ENCODE results near the gene DYNC1I2. TPM values are rescaled to one million over a fixed set of nuclear protein-coding genes. Genes with fewer than 3 reads are reported as not detected.
"Not testable (repeated sequence)": the region's sequence is repeated elsewhere in the genome, so short reads cannot be mapped to it uniquely, and the experiment has no call there.

The DYNC1I2 gene
- total RNA-seq, 1 donor: 135 TPM

- no peak for TF ChIP-seq CTCF (IDR thresholded peaks at IDR 0.05; ENCODE audit: insufficient read depth, low read depth, low read length)
- no peak overlapping the region for H3K4me3 ChIP-seq (ENCODE audit: low read depth, low read length)
These were observed 58.5 kb downstream of the DYNC1I2 start for GRCh38 chr2:171745806-171746205.

GRCh38 chr2:171747371-171747770 is 60.1 kb downstream of the DYNC1I2 start:
- no peak for TF ChIP-seq CTCF (IDR thresholded peaks at IDR 0.05; ENCODE audit: insufficient read depth, low read depth, low read length)
- no peak for DNase-seq (ENCODE audit: low read depth)
- H3K4me3 ChIP-seq (ENCODE audit: low read depth, low read length): no peak overlapping the region

More at GRCh38 chr2:171745806-171746205, 58.5 kb downstream of the DYNC1I2 start:
- peak; percentile 64 for DNase-seq (ENCODE audit: low read depth)

- TF ChIP-seq CTCF (IDR thresholded peaks at IDR 0.05; ENCODE audit: insufficient read depth, low read depth, low read length): no peak
- no peak overlapping the region for H3K4me3 ChIP-seq (ENCODE audit: low read depth, low read length)
- DNase-seq (ENCODE audit: low read depth): peak; percentile 24
These were observed 67.1 kb downstream of the DYNC1I2 start for GRCh38 chr2:171754254-171754939.

- DNase-seq (ENCODE audit: low read depth); H3K4me3 ChIP-seq (ENCODE audit: low read depth, low read length): not testable (repeated sequence)
These were observed 71.5 kb downstream of the DYNC1I2 start for GRCh38 chr2:171758762-171759161.

GRCh38 chr2:171761176-171761575 is 73.9 kb downstream of the DYNC1I2 start:
- not testable (repeated sequence) for DNase-seq (ENCODE audit: low read depth); H3K4me3 ChIP-seq (ENCODE audit: low read depth, low read length)

- H3K4me3 ChIP-seq (ENCODE audit: low read depth, low read length): no peak overlapping the region
- DNase-seq (ENCODE audit: low read depth): peak; percentile 14
- TF ChIP-seq CTCF (IDR thresholded peaks at IDR 0.05; ENCODE audit: insufficient read depth, low read depth, low read length): no peak
These were observed 75.8 kb downstream of the DYNC1I2 start for GRCh38 chr2:171762879-171763573.

GRCh38 chr2:171763602-171764001 is 76.3 kb downstream of the DYNC1I2 start:
- no peak for DNase-seq (ENCODE audit: low read depth)
- TF ChIP-seq CTCF (IDR thresholded peaks at IDR 0.05; ENCODE audit: insufficient read depth, low read depth, low read length): no peak

GRCh38 chr2:171771463-171771862 is 84.2 kb downstream of the DYNC1I2 start:
- no peak for TF ChIP-seq CTCF (IDR thresholded peaks at IDR 0.05; ENCODE audit: insufficient read depth, low read depth, low read length)
- H3K4me3 ChIP-seq (ENCODE audit: low read depth, low read length): no peak overlapping the region
- no peak for DNase-seq (ENCODE audit: low read depth)

More at GRCh38 chr2:171763602-171764001, 76.3 kb downstream of the DYNC1I2 start:
- H3K4me3 ChIP-seq (ENCODE audit: low read depth, low read length): no peak overlapping the region

Data from fibroblast of villous mesenchyme (primary cell).